ENCODE results near the gene NPTXR.

Gene NPTXR

GRCh38 chr22:38872831-38873248 is 29.0 kb upstream of the NPTXR start:
- H2AK5ac ChIP-seq (ENCODE audit: low read length) = peak overlapping the region; percentile 53

GRCh38 chr22:38872172-38872830 is 28.5 kb upstream of the NPTXR start, which contains the start of gene CBX6:
Gene CBX6, minus strand, starts transcription at chr22:38872216. Its CDS starts 26 bp downstream, at chr22:38872190.
- Histone ChIP-seq H3K4ac (ENCODE audit: low read depth, low read length) (peak within 1 kb of the TSS; percentile 84), H2BK12ac (ENCODE audit: low read length) (peak within 1 kb of the TSS; percentile 74), H2AFZ (ENCODE audit: insufficient read depth, low read length, poor library complexity) (peak within 1 kb of the TSS; percentile 98), H3K9me3 (ENCODE audit: insufficient read depth, low read depth, low read length) (no peaks in the 10 kb centered on the region), H3K23ac (ENCODE audit: low read length) (no peak within 1 kb of the TSS), H3K79me1 (ENCODE audit: low read length) (peaks cover 8% of the 10 kb centered on the region), H2AK5ac (ENCODE audit: low read length) (peak within 1 kb of the TSS; percentile 53), H3K27me3 (ENCODE audit: insufficient read depth, low read length) (no peaks in the 10 kb centered on the region), H3K36me3 (ENCODE audit: control insufficient read depth in 1 of 2, insufficient read depth in 2 of 2, low read length in 2 of 2) (peaks cover 0 to 4% of the 10 kb centered on the region in 2 experiments), H2BK5ac (ENCODE audit: low read depth, low read length, poor library complexity) (peak within 1 kb of the TSS; percentile 63), H3K27ac (ENCODE audit: low read depth, low read length) (no peak within 1 kb of the TSS), H3K18ac (ENCODE audit: low read length) (peak within 1 kb of the TSS; percentile 99), H3K4me3 (ENCODE audit: low read depth, low read length) (peak within 1 kb of the TSS; percentile 73), H4K91ac (ENCODE audit: low read depth, low read length) (peak within 1 kb of the TSS; percentile 98), H2BK120ac (ENCODE audit: insufficient read depth, low read length, poor library complexity) (peak within 1 kb of the TSS; percentile 91), H4K8ac (ENCODE audit: low read depth, low read length) (peak within 1 kb of the TSS; percentile 97), H3K79me2 (ENCODE audit: control insufficient read depth, insufficient read depth, low read length, poor library complexity) (peaks cover 6% of the 10 kb centered on the region), H3K14ac (ENCODE audit: low read length) (peak within 1 kb of the TSS; percentile 95), H3K4me1 (ENCODE audit: control insufficient read depth in 1 of 2, insufficient read depth in 2 of 2, low read length in 2 of 2) (peaks cover 0 to 1% of the 10 kb centered on the region in 2 experiments), H3K4me2 (ENCODE audit: low read length) (peak within 1 kb of the TSS; percentile 93), H3K9ac (ENCODE audit: low read length) (peak within 1 kb of the TSS; percentile 77), H4K12ac (ENCODE audit: low read depth, low read length) (peak within 1 kb of the TSS; percentile 93)
- peak; percentile 71 to 91 for DNase-seq
- WGBS (ENCODE audit: extremely low coverage, insufficient coverage, insufficient read length) = no CpG with 5 or more reads among the region's 73 CpGs

More at GRCh38 chr22:38872831-38873248, 29.0 kb upstream of the NPTXR start:
- Histone ChIP-seq H3K9me3 (ENCODE audit: insufficient read depth, low read depth, low read length) (no peaks in the 10 kb centered on the region), H3K36me3 (ENCODE audit: control insufficient read depth in 1 of 2, insufficient read depth in 2 of 2, low read length in 2 of 2) (peaks cover 0 to 4% of the 10 kb centered on the region in 2 experiments), H3K23ac (ENCODE audit: low read length) (no peak overlapping the region), H3K14ac (ENCODE audit: low read length) (peak overlapping the region; percentile 95), H3K4me2 (ENCODE audit: low read length) (peak overlapping the region; percentile 93), H3K79me2 (ENCODE audit: control insufficient read depth, insufficient read depth, low read length, poor library complexity) (peaks cover 6% of the 10 kb centered on the region), H3K4me1 (ENCODE audit: control insufficient read depth in 1 of 2, insufficient read depth in 2 of 2, low read length in 2 of 2) (peaks cover 0 to 1% of the 10 kb centered on the region in 2 experiments), H3K9ac (ENCODE audit: low read length) (peak overlapping the region; percentile 77), H3K4me3 (ENCODE audit: low read depth, low read length) (peak overlapping the region; percentile 70), H2BK5ac (ENCODE audit: low read depth, low read length, poor library complexity) (peak overlapping the region; percentile 58), H3K79me1 (ENCODE audit: low read length) (peaks cover 8% of the 10 kb centered on the region), H2AFZ (ENCODE audit: insufficient read depth, low read length, poor library complexity) (peak overlapping the region; percentile 98), H3K18ac (ENCODE audit: low read length) (peak overlapping the region; percentile 99), H3K4ac (ENCODE audit: low read depth, low read length) (peak overlapping the region; percentile 84), H3K27me3 (ENCODE audit: insufficient read depth, low read length) (no peaks in the 10 kb centered on the region), H4K91ac (ENCODE audit: low read depth, low read length) (peak overlapping the region; percentile 98), H3K27ac (ENCODE audit: low read depth, low read length) (no peak overlapping the region), H4K8ac (ENCODE audit: low read depth, low read length) (peak overlapping the region; percentile 97), H2BK120ac (ENCODE audit: insufficient read depth, low read length, poor library complexity) (peak overlapping the region; percentile 91), H4K12ac (ENCODE audit: low read depth, low read length) (peak overlapping the region; percentile 93), H2BK12ac (ENCODE audit: low read length) (peak overlapping the region; percentile 74)
- peak in 1 of 2 donors; percentile 17 for DNase-seq
- no CpG with 5 or more reads among the region's 37 CpGs for WGBS (ENCODE audit: extremely low coverage, insufficient coverage, insufficient read length)

DNA sequence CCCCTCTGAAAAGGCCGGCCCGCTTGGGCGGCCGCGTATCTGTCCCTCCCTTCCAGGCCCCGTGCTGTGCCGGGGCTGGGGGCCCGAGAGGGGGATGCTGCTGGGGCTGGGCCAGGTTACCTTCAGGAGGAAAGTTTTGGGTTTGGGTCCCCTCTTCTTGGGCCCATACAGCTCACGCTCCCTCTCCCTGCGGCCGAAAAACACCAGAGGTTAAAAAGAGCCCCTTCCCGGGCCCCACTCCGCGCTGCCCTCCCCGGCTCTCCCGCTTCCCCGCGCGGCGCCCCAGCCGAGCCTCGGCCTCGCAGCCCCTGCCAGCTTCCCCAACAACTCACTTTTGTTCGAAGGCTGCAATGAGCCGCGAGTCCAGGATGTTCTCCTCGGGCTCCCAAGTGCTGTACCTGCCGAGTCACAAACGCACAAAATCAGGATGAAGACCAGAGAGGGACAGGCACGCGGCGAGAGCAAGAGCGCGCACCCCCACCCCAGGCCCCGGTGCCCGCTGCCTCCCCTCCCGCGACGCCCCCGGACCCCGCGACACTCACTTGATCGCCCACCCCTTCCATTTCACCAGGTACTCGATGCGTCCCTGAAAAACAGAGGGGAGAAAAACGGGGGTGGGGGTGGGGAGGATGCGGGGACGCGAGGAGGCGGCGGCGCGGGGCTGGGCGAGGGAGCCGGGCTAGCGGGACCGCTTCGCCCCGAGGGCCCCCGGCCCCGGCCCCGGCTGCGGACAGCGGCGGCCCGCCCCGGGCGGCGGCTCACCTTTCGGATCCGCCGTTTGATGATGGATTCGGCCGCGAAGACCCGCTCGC is 27.7 kb upstream of the NPTXR start:
- DNase-seq = peak in 1 of 2 donors; percentile 43
- no peak overlapping the region for H3K9ac ChIP-seq (ENCODE audit: low read length)
- peak overlapping the region; percentile 73 for H3K4me3 ChIP-seq (ENCODE audit: low read depth, low read length)
- no peak overlapping the region for H3K27ac ChIP-seq (ENCODE audit: low read depth, low read length)
- no peak overlapping the region for H2BK120ac ChIP-seq (ENCODE audit: insufficient read depth, low read length, poor library complexity)
- H2AK5ac ChIP-seq (ENCODE audit: low read length) = no peak overlapping the region
- peak overlapping the region; percentile 16 for H3K18ac ChIP-seq (ENCODE audit: low read length)
- no peak overlapping the region for H4K12ac ChIP-seq (ENCODE audit: low read depth, low read length)
- H3K27me3 ChIP-seq (ENCODE audit: insufficient read depth, low read length) = no peaks in the 10 kb centered on the region
- H3K36me3 ChIP-seq (ENCODE audit: control insufficient read depth in 1 of 2, insufficient read depth in 2 of 2, low read length in 2 of 2) = peaks cover 0 to 7% of the 10 kb centered on the region in 2 experiments
- no peak overlapping the region for H3K4ac ChIP-seq (ENCODE audit: low read depth, low read length)
- H3K79me2 ChIP-seq (ENCODE audit: control insufficient read depth, insufficient read depth, low read length, poor library complexity) = peaks cover 6% of the 10 kb centered on the region
- H3K23ac ChIP-seq (ENCODE audit: low read length) = no peak overlapping the region
- H3K4me1 ChIP-seq (ENCODE audit: control insufficient read depth in 1 of 2, insufficient read depth in 2 of 2, low read length in 2 of 2) = peaks cover 0 to 1% of the 10 kb centered on the region in 2 experiments
- peaks cover 8% of the 10 kb centered on the region for H3K79me1 ChIP-seq (ENCODE audit: low read length)
- no peak overlapping the region for H2BK12ac ChIP-seq (ENCODE audit: low read length)
- WGBS (ENCODE audit: extremely low coverage, insufficient coverage, insufficient read length) = no CpG with 5 or more reads among the region's 77 CpGs
- H2BK5ac ChIP-seq (ENCODE audit: low read depth, low read length, poor library complexity) = no peak overlapping the region
- no peak overlapping the region for H4K8ac ChIP-seq (ENCODE audit: low read depth, low read length)
- peak overlapping the region; percentile 93 for H3K4me2 ChIP-seq (ENCODE audit: low read length)
- H3K9me3 ChIP-seq (ENCODE audit: insufficient read depth, low read depth, low read length) = no peaks in the 10 kb centered on the region
- H4K91ac ChIP-seq (ENCODE audit: low read depth, low read length) = no peak overlapping the region
- no peak overlapping the region for H3K14ac ChIP-seq (ENCODE audit: low read length)
- H2AFZ ChIP-seq (ENCODE audit: insufficient read depth, low read length, poor library complexity) = peak overlapping the region; percentile 98

- H3K23ac ChIP-seq (ENCODE audit: low read length) = no peak overlapping the region
- no peak overlapping the region for H3K4ac ChIP-seq (ENCODE audit: low read depth, low read length)
- H2BK120ac ChIP-seq (ENCODE audit: insufficient read depth, low read length, poor library complexity) = no peak overlapping the region
- no peak overlapping the region for H4K12ac ChIP-seq (ENCODE audit: low read depth, low read length)
- H2AFZ ChIP-seq (ENCODE audit: insufficient read depth, low read length, poor library complexity) = no peak overlapping the region
- no peaks in the 10 kb centered on the region for H3K27me3 ChIP-seq (ENCODE audit: insufficient read depth, low read length)
- no peak overlapping the region for H2BK5ac ChIP-seq (ENCODE audit: low read depth, low read length, poor library complexity)
- H3K79me2 ChIP-seq (ENCODE audit: control insufficient read depth, insufficient read depth, low read length, poor library complexity) = peaks cover 6% of the 10 kb centered on the region
- H4K8ac ChIP-seq (ENCODE audit: low read depth, low read length) = no peak overlapping the region
- H3K4me1 ChIP-seq (ENCODE audit: control insufficient read depth in 1 of 2, insufficient read depth in 2 of 2, low read length in 2 of 2) = peaks cover 0 to 1% of the 10 kb centered on the region in 2 experiments
- H4K91ac ChIP-seq (ENCODE audit: low read depth, low read length) = no peak overlapping the region
- no CpG with 5 or more reads among the region's 2 CpGs for WGBS (ENCODE audit: extremely low coverage, insufficient coverage, insufficient read length)
- no peak overlapping the region for H3K27ac ChIP-seq (ENCODE audit: low read depth, low read length)
- H3K9me3 ChIP-seq (ENCODE audit: insufficient read depth, low read depth, low read length) = no peaks in the 10 kb centered on the region
- H2BK12ac ChIP-seq (ENCODE audit: low read length) = no peak overlapping the region
- H3K79me1 ChIP-seq (ENCODE audit: low read length) = peaks cover 8% of the 10 kb centered on the region
- H3K4me3 ChIP-seq (ENCODE audit: low read depth, low read length) = no peak overlapping the region
- peak overlapping the region; percentile 93 for H3K4me2 ChIP-seq (ENCODE audit: low read length)
- H3K9ac ChIP-seq (ENCODE audit: low read length) = no peak overlapping the region
- no peak for DNase-seq
- no peak overlapping the region for H2AK5ac ChIP-seq (ENCODE audit: low read length)
- no peak overlapping the region for H3K18ac ChIP-seq (ENCODE audit: low read length)
- H3K14ac ChIP-seq (ENCODE audit: low read length) = no peak overlapping the region
- H3K36me3 ChIP-seq (ENCODE audit: control insufficient read depth in 1 of 2, insufficient read depth in 2 of 2, low read length in 2 of 2) = peaks cover 4 to 11% of the 10 kb centered on the region in 2 experiments
These were observed 27.0 kb upstream of the NPTXR start for GRCh38 chr22:38870791-38871359.

Data from trophoblast cell (in vitro differentiated cells and primary cell).